ENCODE data around the gene LRRC71.

The LRRC71 gene

GRCh38 chr1:156928043-156928602, 7.7 kb downstream of the LRRC71 start (continued):
- no peak for TF ChIP-seq TSHZ1 (tag by site-specific recombination; IDR thresholded peaks at IDR 0.05; ENCODE audit: borderline replicate concordance)
- TF ChIP-seq HOXA7 (CRISPR knock-in tag; IDR thresholded peaks at IDR 0.05; ENCODE audit: borderline replicate concordance) = no peak
- TF ChIP-seq, protein P1, sequence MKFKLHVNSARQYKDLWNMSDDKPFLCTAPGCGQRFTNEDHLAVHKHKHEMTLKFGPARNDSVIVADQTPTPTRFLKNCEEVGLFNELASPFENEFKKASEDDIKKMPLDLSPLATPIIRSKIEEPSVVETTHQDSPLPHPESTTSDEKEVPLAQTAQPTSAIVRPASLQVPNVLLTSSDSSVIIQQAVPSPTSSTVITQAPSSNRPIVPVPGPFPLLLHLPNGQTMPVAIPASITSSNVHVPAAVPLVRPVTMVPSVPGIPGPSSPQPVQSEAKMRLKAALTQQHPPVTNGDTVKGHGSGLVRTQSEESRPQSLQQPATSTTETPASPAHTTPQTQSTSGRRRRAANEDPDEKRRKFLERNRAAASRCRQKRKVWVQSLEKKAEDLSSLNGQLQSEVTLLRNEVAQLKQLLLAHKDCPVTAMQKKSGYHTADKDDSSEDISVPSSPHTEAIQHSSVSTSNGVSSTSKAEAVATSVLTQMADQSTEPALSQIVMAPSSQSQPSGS (tag by site-specific recombination; IDR thresholded peaks at IDR 0.05; ENCODE audit: low read depth) = no peak
- no peak for TF ChIP-seq ZBTB20 (tag by site-specific recombination; IDR thresholded peaks at IDR 0.05)
- TF ChIP-seq GLI2 (tag by site-specific recombination; IDR thresholded peaks at IDR 0.05; ENCODE audit: borderline replicate concordance, low read depth) = no peak
- no peak for TF ChIP-seq TCF7L2 (IDR thresholded peaks at IDR 0.05; ENCODE audit: borderline replicate concordance, low read depth, low read length)
- TF ChIP-seq PATZ1 (tag by site-specific recombination; IDR thresholded peaks at IDR 0.05) = peak; percentile 44; the same call in 1 of the 2 replicates
- TF ChIP-seq ZNF292 (tag by site-specific recombination; IDR thresholded peaks at IDR 0.05; ENCODE audit: borderline replicate concordance, low read depth) = no peak
- no peak for TF ChIP-seq ZNF791 (tag by site-specific recombination; IDR thresholded peaks at IDR 0.05)
- no peak for TF ChIP-seq KLF10 (tag by site-specific recombination; IDR thresholded peaks at IDR 0.05)
- 0 out of 2 replicates have a peak, but pooled peaks have one; percentile 12 for TF ChIP-seq ZNF501 (tag by site-specific recombination; IDR thresholded peaks at IDR 0.05)
- peak; percentile 76; the same call in 1 of the 2 replicates for TF ChIP-seq ZNF362 (tag by site-specific recombination; IDR thresholded peaks at IDR 0.05)
- TF ChIP-seq ZNF513 (tag by site-specific recombination; IDR thresholded peaks at IDR 0.05) = peak; percentile 99
- no peak for TF ChIP-seq ZNF670 (tag by site-specific recombination; IDR thresholded peaks at IDR 0.05; ENCODE audit: low read depth)
- TF ChIP-seq, protein P2, sequence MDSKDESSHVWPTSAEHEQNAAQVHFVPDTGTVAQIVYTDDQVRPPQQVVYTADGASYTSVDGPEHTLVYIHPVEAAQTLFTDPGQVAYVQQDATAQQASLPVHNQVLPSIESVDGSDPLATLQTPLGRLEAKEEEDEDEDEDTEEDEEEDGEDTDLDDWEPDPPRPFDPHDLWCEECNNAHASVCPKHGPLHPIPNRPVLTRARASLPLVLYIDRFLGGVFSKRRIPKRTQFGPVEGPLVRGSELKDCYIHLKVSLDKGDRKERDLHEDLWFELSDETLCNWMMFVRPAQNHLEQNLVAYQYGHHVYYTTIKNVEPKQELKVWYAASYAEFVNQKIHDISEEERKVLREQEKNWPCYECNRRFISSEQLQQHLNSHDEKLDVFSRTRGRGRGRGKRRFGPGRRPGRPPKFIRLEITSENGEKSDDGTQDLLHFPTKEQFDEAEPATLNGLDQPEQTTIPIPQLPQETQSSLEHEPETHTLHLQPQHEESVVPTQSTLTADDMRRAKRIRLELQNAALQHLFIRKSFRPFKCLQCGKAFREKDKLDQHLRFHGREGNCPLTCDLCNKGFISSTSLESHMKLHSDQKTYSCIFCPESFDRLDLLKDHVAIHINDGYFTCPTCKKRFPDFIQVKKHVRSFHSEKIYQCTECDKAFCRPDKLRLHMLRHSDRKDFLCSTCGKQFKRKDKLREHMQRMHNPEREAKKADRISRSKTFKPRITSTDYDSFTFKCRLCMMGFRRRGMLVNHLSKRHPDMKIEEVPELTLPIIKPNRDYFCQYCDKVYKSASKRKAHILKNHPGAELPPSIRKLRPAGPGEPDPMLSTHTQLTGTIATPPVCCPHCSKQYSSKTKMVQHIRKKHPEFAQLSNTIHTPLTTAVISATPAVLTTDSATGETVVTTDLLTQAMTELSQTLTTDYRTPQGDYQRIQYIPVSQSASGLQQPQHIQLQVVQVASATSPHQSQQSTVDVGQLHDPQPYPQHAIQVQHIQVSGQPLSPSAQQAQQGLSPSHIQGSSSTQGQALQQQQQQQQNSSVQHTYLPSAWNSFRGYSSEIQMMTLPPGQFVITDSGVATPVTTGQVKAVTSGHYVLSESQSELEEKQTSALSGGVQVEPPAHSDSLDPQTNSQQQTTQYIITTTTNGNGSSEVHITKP (tag by site-specific recombination; IDR thresholded peaks at IDR 0.05) = no peak
- peak; percentile 93 for TF ChIP-seq ZNF366 (tag by site-specific recombination; conservative IDR thresholded peaks at IDR 0.05)
- no peak for TF ChIP-seq ZSCAN5A (tag by site-specific recombination; IDR thresholded peaks at IDR 0.05)
- no peak for TF ChIP-seq ZNF677 (tag by site-specific recombination; IDR thresholded peaks at IDR 0.05)
- no peak for TF ChIP-seq ZNF155 (tag by site-specific recombination; IDR thresholded peaks at IDR 0.05)
- no peak for TF ChIP-seq ZNF350 (tag by site-specific recombination; IDR thresholded peaks at IDR 0.05)
- TF ChIP-seq ZFP3 (tag by site-specific recombination; IDR thresholded peaks at IDR 0.05; ENCODE audit: low read depth) = no peak
- TF ChIP-seq ZNF660 (tag by site-specific recombination; IDR thresholded peaks at IDR 0.05) = no peak
- TF ChIP-seq, protein P3, sequence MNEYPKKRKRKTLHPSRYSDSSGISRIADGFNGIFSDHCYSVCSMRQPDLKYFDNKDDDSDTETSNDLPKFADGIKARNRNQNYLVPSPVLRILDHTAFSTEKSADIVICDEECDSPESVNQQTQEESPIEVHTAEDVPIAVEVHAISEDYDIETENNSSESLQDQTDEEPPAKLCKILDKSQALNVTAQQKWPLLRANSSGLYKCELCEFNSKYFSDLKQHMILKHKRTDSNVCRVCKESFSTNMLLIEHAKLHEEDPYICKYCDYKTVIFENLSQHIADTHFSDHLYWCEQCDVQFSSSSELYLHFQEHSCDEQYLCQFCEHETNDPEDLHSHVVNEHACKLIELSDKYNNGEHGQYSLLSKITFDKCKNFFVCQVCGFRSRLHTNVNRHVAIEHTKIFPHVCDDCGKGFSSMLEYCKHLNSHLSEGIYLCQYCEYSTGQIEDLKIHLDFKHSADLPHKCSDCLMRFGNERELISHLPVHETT (tag by site-specific recombination; IDR thresholded peaks at IDR 0.05) = no peak
